Fibroblast of peridontal ligament (primary cell): ENCODE measurements around the gene TPP2.

ENCODE experiments used
- DNase-seq: peaks from one replicate; pipeline ENCODE4 v3.0.0-alpha.2; 2010; ENCODE audit errors: extremely low read depth

The TPP2 gene

DNA sequence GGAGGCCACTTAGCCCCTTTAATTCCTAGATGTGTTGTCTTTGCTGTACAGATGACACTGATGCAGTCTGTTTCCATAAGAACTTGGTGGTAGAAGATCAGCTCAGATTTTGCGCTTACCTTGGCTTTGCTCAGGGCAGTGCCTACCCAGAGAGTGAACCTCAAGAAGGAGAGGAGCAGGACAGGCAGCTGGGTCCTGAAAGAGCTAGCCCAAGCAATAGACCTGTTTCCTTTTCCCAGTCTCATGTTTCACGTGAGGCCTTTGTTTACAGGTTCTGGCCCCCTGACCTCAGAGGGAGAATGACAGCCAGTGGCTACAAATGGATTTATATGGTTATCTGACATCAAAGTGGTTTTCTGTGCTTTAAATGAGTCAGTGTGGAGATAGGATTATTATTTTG is 58.0 kb downstream of the TPP2 start:
- no peak for DNase-seq

DNA sequence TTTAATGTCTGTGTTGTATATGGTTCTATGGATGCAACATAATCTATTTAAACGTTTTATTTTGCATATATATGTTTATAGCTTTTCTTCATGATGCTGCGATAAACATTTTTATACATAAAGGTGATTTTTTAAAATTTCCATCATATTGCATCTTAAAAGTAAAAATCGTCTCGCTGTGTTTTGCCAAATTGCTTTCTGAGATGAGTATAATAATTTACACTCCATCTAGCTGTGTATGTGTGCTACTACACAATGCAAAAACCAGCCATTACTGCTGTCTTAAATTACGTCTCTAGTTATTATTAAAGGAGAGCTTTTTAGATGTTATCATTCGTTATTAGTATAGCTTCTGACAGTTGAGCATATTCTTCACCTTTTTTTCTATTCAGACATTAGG is 60.8 kb downstream of the TPP2 start:
- DNase-seq: peak; percentile 5

- DNase-seq: no peak
Observed at GRCh38 chr13:102658660-102659059, 61.9 kb downstream of the TPP2 start.

DNA sequence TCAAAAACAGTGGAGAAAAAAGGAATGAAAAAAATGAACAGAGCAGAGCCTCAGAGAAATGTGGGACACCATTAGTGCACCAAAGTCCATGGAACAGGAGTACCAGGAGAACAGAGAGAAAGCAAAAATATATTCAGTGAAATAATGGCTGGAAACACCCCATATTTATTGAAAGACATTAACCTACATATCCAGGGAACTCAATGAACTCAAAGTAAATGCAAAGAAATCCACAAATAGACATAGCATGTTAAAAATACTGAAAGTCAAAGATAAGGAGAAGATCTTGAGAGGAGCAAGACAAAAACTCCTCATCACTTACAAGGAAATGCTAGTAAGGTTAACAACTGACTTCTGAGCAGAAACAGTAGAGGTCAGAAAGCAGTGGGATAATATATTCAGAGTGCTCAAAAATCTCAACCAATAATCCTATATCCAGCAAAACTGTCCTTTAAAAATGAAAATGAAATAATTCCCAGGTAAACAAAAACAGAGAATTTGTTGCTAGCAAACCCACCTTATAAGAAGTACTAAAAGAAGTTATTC is 62.5 kb downstream of the TPP2 start:
- no peak for DNase-seq

GRCh38 chr13:102667023-102667422 is 70.2 kb downstream of the TPP2 start:
- DNase-seq: no peak

DNA sequence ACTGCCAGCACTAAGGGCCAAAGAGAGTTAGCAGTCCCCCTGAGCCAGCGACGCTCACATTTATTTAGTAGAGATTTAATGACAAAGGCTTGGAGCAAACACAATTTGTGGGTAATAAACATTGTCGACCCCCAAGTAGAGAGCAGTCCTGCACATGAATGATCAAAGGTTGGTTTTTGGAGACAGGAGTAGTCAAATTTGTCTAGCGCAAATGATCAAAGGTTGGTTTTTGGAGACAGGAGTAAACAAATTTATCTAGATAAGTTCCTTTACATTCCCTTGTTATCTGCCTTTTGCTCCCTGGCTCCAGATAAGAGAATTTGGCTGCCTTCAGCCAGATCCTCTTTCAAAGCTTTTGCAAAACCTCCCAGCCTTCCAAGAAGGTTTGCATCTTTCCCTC is 71.1 kb downstream of the TPP2 start:
- no peak for DNase-seq

- no peak for DNase-seq
Observed at GRCh38 chr13:102670130-102670529, 73.3 kb downstream of the TPP2 start.

DNA sequence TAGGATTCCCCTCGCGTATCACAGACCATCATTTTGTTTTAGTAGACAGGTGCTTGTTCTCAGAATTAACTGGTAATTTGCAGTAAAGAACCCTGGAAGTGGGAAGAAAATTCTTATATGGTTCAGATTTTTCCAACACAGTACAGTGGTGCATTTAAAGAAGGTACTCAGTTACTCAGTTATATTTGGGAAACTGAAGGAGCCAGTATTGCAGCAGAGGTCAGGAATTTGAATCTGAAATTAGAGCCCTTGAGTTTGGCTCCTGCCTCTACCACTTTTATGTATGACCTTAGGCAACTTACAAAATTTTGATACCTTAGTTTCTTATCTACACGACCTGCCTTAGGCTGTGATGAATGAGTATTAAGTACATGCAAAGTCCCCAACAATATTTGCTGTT is 78.3 kb downstream of the TPP2 start:
- no peak for DNase-seq

DNA sequence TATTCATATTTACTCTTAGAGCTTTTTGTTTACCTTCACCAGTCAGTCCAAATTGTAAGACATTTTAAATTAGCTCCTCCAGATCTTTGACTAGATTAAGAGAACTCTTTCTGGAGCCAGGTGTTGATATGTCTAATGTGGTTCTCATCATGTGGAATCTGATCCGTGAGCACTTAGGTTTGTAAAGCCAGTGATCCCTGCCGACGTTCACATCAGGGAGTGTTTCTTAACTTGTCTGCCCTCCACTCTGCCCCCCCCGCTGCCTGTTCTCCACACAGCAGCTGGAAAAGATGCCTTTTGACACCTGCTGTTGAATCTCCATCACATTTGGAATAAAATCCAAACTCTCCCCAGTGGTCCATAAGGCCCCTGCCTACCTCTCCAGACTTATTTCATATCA is 80.3 kb downstream of the TPP2 start:
- no peak for DNase-seq

DNA sequence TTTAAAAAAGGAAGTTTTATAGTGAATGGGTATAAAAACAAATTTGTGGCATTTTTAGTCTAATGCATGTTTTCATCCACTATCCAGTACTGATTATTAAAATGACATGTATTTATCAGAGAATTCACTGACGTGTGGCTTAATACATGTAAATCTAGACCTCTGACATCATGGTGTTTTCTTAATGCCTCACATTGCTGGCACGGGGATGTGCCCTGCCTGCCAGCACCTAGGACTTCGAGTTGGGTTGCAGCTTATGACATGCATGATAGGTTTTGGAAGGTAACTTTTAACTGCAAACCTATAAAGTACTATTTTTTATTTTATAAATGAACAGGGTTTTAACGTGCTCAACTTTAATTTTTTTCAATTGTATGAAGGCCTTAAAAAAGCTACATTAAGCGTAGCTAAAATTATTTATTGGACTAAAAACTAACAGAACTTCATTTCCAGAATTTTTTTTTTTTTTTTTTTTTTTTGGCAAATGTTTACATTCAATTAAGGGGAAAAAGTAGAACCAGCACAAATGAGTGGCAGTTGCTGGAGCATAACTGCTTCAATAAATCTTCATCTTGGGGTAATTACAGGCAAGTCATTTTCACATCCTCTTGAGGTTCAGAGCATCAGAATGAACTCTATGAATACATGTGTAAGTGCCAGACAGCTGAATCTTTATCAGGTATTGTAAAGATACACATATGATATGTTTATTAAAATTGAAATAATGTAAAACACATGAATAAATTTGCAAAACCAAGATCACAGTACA is 81.7 kb downstream of the TPP2 start:
- no peak for DNase-seq

GRCh38 chr13:102679449-102680132 is 82.8 kb downstream of the TPP2 start:
- no peak for DNase-seq

DNA sequence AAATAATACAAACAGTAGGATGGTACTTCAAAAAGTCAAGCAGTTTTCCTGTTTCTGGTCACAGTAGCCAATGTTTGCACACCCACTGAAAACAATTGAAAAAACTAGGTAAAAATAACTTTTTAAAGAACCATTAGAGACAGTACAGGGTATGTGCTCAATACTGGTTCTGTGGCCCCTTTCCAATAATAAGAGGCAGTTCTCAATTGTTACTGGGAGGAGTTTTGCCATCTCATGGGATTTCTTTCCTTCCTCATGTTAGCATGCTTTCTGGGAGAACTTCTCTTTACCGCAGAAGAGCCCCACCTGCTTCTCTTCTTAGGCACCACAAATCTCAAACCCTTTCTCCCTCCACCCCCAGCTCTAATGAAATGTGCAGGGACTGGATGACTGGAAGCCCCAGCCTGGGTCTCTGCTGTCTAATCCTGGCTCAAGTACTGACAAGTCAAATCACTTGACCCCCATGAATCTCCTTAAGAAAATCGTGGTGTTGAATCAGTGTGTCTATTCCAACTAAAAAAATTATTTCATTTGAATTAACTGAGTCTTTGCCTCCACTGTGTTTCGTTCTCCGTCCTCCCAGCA is 83.4 kb downstream of the TPP2 start:
- no peak for DNase-seq

DNA sequence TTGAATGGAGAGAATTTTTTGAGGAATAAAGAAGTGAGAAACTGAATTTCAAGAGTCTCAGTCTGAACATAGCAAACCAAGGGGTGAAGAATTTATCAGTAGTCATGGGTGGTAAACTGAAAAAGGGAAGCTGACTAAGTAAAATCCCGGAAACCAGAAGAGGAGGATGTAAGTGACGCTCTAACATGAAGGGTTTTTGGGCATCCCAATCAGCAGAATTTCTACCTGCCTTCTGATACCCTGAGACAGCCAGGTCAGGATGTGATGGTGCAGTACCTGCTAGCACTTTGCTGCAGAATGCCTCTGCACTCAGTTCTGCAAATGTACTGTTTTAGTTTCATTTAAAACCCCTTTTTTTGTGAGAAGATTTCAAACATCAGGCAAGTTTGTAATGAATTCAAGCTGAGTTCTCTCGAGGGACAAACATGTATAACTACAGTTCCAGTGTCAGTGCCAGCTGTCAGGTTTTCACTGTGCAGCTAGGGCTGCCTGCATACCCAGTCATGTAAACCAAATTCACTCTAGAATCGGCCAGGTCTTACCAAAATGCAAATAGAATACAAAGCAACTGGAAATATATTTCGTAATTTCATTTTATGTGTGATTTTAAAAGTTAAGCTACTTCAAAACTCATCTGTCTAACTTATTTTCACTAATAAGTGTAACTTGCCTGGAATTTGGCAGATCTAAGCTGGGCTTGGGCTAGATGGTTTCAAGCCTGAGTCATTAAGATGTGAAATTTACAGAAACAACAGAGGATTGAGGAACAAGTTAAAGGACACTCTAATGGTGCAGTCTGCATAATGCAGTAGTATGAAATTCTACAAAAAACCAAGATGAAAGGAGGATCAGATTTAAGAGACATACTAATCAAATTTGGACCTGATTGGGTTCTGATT is 84.3 kb downstream of the TPP2 start:
- peak; percentile 72 for DNase-seq

DNA sequence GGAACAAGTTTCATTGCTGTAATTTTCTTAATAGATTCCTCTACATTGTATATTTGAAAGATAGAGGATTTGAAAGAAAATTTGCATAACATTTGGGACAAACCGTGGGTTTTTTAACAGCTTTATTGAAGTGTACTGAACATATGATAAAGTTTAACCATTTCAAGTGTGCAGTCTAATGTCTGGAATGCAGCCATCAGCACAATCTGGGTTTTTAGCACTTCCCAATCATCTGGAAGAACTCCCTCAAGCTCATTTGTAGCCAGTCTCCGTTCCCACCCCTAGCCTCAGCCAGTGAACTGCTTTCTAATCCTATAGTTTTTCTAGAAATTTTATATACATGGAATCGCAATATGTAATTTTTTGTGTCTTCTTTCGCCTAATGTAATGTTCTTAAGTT is 85.4 kb downstream of the TPP2 start:
- DNase-seq: no peak

GRCh38 chr13:102682727-102683126 is 85.9 kb downstream of the TPP2 start:
- DNase-seq: no peak

- DNase-seq: no peak
Observed at GRCh38 chr13:102683637-102684036, 86.9 kb downstream of the TPP2 start.

- DNase-seq: no peak
Observed at GRCh38 chr13:102686024-102686423, 89.2 kb downstream of the TPP2 start.

GRCh38 chr13:102687520-102687919 is 90.7 kb downstream of the TPP2 start:
- DNase-seq: no peak

- no peak for DNase-seq
Observed at GRCh38 chr13:102688306-102688973, 91.7 kb downstream of the TPP2 start.

DNA sequence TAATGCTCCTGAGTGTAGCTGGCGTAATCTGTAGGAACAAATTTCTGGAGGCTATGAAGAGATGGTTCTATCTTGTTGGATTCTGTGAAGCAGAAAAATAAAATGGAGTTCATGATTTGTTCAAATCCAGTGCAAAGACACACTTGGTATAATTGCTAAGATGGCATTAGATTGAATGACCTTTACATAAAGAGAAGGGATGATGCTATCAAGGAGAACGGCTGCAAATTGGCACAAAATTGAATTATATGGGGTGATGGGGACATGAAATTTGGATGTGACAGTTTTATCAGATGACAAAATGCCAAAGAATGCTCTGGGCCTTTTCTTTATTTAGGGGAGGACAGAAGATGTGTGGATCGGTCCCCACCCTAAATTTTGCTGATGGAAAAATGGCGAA is 94.1 kb downstream of the TPP2 start:
- DNase-seq: no peak

- no peak for DNase-seq
Observed at GRCh38 chr13:102692491-102692826, 95.7 kb downstream of the TPP2 start.
